Measurements from ENCODE around the gene ENTREP3.
A peak's percentile ranks its signal among the peaks of the same experiment; 100 is the strongest.

Gene ENTREP3

DNA sequence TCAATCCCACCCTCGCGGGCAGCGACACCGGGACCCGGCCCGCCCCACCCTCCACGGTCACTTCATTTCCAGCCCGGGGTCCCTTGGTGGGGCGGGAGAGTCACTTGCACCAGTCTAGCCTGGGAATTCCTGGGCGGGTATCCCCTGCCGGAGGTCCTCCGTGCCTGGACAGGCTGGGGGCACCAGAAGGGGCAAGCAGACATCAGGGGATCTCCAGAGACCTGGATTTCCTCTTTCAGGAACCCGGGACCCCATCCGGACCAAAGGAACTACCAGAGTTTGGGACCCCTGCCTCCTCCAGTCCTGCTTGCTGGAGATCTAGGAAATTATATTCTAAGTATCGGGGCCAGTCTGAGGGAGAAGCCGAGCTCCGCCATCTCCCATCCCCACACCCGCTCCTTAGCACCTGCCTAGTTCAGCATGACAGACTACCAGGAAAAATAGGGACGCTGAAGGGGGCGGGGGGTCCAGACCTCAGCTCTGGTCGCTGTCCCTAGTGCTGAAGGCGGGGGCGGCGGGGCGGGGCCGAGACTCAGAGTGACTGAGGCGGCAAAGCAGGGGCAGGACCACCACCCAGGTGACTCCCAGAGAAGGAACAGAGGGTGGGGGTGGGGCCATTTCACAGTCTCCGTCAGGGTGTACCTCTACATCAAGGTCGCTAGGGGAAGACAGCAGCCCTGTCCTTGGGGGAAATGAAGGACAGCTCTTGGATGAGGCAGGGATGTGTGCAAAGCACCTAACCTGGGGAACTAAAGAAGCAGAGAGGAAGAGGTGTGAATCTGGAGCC is 22.8 kb upstream of the ENTREP3 start:
- DNase-seq = peak; percentile 70

- peak; percentile 80 for DNase-seq
These were observed 22.0 kb upstream of the ENTREP3 start, which contains the start of gene HCN3 for GRCh38 chr1:155277070-155277901. TSS of gene HCN3 (plus strand) at chr1:155277463. CDS start at chr1:155277591, 128 bp downstream.

- DNase-seq = peak; percentile 84
These were observed 18.3 kb upstream of the ENTREP3 start, which contains the start of gene CLK2 for GRCh38 chr1:155273343-155274245. TSS of gene CLK2 (minus strand) at chr1:155273504. CDS start at chr1:155270977, 2,527 bp downstream.

DNA sequence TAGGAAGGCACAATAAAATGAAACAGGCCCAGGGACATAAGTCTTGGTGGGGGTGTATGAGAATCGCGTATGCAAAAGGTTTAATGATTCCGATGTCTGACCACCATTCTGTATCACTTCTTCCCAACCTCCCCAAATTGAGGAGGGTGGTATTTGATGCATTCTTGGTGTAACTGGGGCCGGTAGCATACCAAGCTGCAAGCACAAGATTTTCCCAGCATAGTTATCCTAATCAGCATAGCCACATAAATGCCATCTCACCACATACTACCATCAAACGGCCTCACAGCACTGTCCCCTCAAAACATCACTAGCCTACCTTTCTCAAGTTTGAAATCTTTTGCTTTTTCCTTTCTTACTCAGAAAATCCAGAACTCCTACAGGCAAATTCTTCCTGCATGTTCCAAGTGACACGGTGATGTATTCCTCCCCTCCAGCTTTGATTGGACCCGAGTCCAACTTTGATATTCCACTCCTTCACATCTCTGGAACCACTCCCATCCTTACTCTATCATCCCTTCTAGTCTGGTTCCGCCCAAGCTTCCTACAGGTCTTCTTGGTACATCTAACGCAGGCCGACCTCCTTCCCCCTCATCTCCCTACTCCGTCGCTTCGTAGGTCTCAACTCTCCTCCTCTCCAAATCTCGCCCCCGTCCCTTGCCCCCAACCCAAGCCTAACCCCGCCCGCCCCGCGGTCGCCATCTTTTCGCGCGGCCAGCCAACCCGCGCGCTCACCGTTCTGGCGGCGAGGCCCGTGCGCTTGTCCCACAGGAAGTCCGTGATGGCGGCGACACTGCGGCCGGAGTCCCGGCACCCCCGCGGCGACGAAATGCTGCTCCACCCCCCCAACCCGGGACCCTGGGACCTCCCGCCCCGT is 17.4 kb upstream of the ENTREP3 start:
- DNase-seq = no peak

DNA sequence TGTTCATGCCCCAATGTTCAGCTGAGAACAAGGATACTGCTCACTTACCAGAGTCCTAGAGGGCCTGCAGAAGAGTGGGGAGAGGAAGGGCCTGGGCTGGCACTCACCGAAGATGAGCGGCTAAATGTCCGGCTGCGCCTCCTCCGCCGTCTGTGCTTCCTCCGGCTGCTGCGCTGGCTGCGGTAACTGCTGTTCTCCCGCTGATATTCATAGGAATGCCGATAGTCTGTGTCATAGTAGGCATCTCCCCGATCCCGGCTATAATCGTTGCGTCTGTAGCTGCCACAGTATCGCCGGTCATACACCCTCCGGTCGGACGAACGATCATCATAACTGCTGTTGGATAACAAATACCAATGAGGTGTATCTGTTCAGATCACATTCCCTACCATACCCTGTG is 14.1 kb upstream of the ENTREP3 start:
- DNase-seq = no peak

GRCh38 chr1:155268630-155269029 is 13.3 kb upstream of the ENTREP3 start:
- DNase-seq = no peak

DNA sequence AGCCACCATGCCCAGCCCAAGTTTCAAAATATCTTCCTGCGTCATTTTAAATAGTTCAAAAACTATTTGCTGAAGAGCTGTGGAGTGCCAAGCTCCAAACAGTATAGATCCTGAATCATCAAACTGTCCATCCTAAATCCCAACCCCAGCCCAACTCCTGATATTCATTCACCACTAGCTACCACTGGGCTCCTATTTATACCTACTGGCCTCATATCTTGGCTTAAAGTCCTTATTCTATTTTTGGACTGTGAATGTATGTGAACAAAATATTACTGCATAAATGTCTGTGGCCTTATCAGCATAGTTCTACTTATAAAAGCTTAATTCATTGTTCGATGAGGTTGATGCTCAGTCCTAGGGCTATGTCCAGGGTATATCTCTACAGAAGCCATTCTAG is 12.1 kb upstream of the ENTREP3 start:
- DNase-seq = no peak

- DNase-seq = no peak
These were observed 11.3 kb upstream of the ENTREP3 start for GRCh38 chr1:155266553-155266952.

DNA sequence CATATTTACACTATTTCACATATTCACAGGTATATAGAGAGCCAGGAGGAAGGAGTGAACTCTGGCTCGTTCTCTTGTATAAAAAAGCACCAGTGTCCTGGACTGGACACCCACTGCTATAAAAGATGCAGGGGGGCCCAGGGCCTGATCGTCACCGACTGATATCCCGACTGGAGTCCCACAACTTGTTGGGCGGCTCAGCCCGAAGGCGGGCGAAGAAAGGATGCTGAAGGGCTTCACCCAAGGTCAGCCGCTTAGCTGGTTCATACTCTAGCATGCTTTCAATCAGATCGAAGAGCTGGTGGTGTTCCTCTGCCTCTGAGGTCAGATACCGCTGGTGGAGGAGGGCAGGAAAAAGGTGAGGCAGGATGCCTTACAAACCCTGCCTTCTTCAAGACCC is 7.8 kb upstream of the ENTREP3 start:
- DNase-seq = no peak

GRCh38 chr1:155261852-155262673 is 6.8 kb upstream of the ENTREP3 start, which contains the start of gene SCAMP3:
TSS of gene SCAMP3 (minus strand) at chr1:155262360. CDS start at chr1:155262151, 209 bp downstream.
- peak; percentile 87 for DNase-seq

DNA sequence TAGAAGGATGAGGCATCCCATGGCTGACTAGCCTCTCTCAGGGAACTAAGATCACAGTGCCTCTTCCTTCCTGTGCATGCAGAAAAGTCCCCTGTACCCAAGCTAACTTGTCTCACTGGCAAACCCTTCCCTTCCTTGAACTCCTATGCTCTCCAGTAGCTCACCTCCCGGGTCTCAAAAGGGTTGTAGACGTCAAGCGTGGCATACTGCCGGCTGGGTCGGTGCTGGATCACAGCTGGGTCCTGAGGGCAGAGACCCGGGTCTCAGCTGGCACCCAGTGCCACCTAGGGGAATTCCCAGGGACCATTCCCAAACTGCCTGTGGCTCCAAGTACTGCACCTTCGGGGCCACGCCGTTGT is 6.2 kb upstream of the ENTREP3 start:
- DNase-seq = no peak

DNA sequence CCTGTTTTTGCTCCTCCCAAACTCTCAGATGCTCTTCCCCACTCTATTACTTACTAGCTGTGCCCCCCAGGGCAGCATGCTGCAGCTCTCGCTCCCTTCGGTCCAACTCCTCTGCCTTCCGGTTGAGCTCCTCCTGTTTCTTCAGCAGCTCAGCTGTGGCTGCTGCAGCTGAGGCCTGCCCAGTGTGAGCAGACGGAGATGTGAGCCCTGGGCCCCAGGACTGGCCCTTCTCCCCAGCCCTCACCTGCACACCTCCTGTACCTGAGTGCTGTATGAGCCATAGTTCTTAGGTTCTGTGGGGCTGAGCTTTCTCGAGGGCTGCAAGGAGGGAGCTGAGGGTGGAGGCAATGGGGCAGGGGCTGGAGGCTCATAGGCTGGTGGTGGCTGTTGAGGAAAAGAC is 5.0 kb upstream of the ENTREP3 start:
- DNase-seq = no peak

DNA sequence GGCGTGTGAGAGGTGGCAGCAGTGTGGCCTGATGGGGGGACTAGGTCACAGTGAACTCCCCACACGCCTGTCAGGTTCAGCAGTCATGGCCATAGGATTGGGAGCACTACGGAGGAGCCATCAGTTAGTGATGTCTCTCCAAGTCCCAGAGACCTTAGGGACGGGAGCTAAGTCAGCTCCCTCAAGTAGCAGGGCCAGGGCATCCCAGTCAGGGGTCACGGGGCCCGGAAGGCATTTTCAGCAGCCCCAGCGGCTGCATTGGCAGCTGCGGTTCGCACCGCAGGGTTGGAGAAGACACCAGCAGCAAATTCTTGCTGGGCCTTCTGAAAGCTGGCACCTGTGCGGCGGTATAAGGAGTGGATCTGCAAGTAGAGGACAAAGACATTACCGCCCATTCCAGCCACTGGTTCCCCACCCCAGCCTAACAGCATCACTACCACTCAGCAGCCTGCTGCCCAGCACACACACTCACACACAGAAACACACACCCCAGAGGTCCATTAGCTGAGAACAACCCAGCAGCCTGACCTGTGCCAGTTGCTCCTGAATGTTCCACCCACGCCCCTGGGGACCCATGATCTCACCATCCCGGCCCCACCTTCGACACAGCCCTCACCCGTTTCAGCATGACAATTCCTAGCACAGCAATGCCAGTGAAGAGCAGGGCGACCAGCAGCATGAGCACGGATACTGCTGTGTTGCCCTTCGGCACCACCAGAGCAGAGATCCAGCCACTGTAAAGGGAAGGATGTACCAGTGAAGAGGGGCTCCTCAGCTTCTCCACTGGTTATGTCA is 972 bp upstream of the ENTREP3 start:
- DNase-seq = no peak

GRCh38 chr1:155254714-155255242 is 505 bp downstream of the ENTREP3 start:
- no peak for DNase-seq

- no peak for DNase-seq
These were observed 1.0 kb downstream of the ENTREP3 start for GRCh38 chr1:155254228-155254713.

DNA sequence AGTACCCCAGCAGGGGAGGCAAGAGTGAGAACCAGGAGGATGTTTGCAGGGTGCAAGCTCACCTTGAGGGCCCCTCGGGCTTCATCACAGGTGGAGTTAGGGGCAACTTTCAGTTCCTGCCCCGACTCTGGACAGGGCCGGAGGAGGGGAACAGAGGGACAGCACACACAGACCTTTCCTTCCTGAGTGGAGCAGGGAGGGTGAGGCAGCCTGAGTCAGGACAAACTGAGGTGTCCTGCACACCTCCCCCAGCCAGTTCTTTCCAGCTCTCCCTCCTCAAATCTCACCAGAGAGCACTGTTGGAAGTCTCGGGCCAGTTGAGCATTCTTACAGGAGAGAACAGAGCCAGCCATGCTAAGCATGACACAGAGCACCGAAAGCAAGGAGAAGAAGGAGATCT is 1.5 kb downstream of the ENTREP3 start:
- no peak for DNase-seq

- no peak for DNase-seq
These were observed 2.1 kb downstream of the ENTREP3 start for GRCh38 chr1:155253208-155253607.

DNA sequence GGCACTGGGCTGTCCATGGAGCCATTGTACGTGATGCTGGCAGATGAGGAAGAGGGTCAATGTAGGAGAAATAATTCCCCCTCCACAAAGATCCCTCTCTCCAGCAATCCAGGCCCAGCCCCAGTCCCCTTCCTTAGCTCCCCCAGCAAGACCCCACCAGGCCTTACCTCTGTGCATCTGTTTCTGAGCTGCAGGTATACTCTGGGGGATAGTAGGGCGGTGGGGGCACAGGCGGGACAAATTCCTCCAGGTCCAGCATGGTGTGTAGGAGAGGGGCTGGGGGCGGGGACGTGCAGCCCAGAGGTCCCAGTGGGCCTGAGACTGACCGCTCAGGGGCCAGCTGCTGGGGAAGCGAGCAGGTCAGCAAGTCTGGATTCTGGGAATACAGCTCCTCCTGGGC is 3.7 kb downstream of the ENTREP3 start:
- no peak for DNase-seq

DNA sequence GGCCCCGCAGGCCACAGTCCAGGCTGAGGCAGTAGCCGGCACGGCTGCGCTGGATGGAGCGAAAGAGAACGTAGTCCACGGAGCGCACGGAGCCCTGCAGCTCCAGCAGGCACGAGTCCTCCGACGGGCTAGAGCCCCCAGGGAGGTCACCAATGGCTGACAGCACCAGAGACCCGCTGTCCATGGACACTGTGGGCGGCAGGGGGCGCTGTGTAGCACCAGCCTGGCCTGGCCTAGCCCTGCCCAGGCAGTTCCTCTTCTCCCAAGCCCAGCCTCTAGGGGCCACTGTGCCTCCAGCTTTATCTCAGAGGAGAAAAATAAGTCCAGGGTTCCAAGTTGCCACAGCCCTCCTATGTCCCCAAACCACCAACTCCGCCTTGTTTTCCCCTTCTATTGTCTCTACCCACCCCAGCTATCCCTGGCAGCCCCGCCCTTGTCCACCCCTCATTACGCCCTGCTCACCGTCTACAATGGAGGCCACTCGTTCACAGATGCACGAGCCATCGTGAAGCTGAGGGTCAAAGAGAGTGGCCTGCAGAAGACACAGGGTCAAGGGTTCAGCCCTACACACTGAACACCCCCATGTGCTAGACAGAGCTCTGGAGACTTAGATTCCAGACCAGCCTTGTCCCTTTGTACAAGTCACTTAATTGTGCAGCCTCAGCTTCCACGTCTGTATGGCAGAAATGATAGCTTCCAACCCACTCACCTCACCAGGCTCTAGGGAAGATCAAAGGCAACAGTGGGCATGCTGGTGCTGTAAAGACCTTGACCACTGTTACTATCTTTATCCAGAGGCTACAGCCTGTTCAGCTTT is 4.4 kb downstream of the ENTREP3 start:
- peak; percentile 45 for DNase-seq

Data from NCI-H1436 treated with DMSO at 0.1 percent for 48 hours (cell line).